Astrocyte (in vitro differentiated cells and primary cell): ENCODE measurements around the gene JAG2.

Experiments used
- CTCF ChIP-seq: IDR thresholded peaks from 2 replicates; pipeline ENCODE4 v1.5.1; 2011; ENCODE audit warnings: low read depth, mild to moderate bottlenecking, inconsistent platforms, low read length, moderate library complexity; ENCODE audit not compliant: insufficient read depth
- EZH2 ChIP-seq: IDR thresholded peaks from 2 replicates; pipeline ENCODE4 v1.6.1; 2012; ENCODE audit warnings: mild to moderate bottlenecking, low read length, inconsistent platforms; ENCODE audit not compliant: insufficient read depth

DNA sequence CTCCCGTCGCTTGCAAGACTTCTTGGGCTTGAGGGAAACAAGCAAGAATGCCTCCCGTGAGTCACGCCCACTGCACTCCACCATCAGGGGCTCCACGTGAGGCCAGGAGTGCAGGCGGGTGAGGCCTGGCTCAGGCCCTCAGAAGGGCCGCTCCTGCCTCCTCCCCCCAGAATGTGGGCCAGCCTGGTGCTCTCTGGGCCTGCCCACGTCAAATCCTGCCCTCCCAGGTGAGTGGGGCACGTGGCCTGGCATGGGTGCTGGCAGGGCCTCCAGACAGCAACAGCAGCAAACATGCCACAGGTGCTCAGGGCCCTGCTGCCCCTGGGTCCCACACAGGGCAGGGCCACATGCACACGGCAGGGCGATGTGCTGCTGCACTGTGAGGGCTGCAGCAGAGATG is 49.2 kb upstream of the JAG2 start:
- TF ChIP-seq CTCF (no peak), EZH2 (no peak)
